Measurements from ENCODE around the gene KCNMA1.

The KCNMA1 gene

DNA sequence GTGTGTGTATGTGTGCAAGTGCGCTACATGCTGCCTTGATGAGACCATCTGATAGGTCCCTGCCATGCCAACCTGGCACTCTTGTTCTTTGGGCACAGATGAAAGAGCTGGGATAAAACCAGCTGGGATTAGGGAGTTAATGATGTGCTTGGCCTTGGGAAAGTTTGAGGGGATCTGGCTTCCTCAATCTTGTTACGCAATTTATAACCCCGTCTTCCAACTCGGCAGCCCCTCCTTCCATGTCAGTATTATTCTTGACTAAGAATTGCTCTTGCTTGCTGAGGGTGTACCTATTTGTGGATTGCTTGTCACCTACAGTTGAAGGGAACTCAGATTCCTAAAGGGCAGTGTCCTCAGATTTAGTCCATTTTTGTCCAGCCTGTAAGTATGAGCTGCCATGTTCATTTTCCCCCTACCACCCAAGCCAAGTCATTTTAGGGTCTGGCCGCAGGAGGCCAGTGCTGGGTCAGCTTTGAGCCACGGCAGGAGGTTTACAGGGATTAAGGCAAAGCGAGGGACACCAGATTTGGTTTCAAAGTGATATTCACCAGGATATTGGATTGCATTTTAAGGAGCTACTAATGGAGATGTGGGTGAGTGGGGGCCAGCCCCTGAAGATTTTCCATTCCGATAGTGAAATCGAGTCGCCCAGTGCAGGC lies 34.1 kb upstream of the KCNMA1 start:
- no peak overlapping the region for H3K4me3 ChIP-seq (ENCODE audit: low read depth, low read length)
- TF ChIP-seq, protein P1, sequence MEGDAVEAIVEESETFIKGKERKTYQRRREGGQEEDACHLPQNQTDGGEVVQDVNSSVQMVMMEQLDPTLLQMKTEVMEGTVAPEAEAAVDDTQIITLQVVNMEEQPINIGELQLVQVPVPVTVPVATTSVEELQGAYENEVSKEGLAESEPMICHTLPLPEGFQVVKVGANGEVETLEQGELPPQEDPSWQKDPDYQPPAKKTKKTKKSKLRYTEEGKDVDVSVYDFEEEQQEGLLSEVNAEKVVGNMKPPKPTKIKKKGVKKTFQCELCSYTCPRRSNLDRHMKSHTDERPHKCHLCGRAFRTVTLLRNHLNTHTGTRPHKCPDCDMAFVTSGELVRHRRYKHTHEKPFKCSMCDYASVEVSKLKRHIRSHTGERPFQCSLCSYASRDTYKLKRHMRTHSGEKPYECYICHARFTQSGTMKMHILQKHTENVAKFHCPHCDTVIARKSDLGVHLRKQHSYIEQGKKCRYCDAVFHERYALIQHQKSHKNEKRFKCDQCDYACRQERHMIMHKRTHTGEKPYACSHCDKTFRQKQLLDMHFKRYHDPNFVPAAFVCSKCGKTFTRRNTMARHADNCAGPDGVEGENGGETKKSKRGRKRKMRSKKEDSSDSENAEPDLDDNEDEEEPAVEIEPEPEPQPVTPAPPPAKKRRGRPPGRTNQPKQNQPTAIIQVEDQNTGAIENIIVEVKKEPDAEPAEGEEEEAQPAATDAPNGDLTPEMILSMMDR (IDR thresholded peaks at IDR 0.05; ENCODE audit: low read depth, low read length): no peak

- H3K4me3 ChIP-seq (ENCODE audit: low read depth, low read length): no peak overlapping the region
- TF ChIP-seq, protein P1 (IDR thresholded peaks at IDR 0.05; ENCODE audit: low read depth, low read length): no peak
These were observed 33.3 kb upstream of the KCNMA1 start for GRCh38 chr10:77670817-77671443.

DNA sequence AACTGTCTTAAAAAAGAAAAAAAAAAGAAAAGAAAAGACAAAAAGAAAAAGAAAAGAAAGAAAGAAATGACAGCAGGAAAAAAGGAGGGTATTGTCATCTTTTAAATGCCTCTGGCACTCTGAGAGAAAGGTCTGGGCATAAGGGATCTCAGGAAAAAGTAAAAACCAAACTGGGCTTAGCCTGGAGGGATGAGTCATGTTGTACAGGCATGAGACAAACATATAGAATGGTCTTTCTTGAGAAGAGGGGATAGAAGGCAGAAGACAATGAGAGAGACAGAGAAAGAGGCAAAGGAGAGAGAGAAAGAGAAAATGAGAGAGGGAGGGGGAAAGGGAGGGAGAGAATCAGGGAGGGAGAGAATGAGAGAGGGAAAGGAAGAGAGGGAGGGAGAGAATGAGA lies 32.3 kb upstream of the KCNMA1 start:
- TF ChIP-seq, protein P1 (IDR thresholded peaks at IDR 0.05; ENCODE audit: low read depth, low read length): no peak
- H3K4me3 ChIP-seq (ENCODE audit: low read depth, low read length): no peak overlapping the region

DNA sequence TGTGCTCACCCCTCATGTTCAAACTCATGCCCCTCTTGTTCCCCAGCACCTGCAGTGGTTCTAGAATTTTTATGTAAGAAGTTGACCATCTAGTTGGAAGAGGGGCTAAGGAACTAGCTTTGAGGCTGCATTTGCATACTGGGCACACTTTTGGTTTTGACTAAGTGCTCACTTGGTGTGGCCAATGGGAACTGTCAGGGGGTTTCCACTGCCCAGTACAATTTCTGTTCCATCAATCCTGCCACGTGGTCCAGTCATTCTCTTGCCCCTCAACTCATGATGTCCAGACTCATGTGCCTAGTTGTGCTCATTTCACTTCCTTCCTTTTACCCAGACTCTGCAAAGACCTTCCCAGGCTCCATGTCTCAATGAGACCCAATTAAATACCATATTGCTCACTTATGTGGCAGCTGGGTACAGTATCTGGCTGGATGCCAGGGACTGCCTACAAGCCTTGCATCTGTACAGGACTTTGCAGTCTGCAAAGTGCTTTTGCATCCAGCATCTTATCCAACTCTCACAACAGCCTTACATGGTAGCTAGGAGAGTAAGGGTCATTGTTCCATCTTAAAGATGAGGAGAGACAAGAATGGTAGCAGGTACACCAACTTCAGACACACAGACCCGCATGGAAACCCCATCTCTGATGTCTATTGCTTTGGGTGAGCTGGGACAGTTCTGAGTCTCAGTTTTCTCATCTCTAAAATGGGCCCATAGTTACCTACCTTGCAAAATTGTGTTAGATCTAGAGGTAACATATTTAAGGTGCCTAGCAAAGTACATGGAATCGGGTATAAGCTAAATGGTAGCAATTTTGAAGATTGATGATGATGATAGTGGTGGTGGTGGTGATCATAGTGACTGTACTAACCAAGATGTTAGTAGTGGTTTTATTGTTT lies 30.1 kb upstream of the KCNMA1 start:
- TF ChIP-seq, protein P1 (IDR thresholded peaks at IDR 0.05; ENCODE audit: low read depth, low read length): no peak
- H3K4me3 ChIP-seq (ENCODE audit: low read depth, low read length): no peak overlapping the region

DNA sequence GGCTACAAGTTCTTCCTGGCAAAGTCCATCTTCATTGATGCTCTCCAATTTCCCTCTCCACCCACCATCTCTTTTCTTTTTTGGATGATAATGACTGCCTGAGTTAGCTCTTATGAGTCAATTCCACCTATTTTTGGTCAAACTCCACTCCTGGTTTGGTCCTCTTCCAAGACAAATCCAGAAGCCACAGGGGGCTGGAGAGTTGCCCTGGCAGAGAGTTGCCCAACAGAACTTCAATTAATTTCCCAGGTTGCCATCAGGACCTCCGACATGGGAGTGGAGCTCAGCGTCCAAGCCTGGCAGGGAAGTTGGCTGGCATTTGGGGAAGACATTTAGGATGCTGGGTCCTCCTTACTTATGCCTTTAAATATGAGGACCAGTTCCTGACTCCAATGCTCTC lies 29.2 kb upstream of the KCNMA1 start:
- no peak overlapping the region for H3K4me3 ChIP-seq (ENCODE audit: low read depth, low read length)
- TF ChIP-seq, protein P1 (IDR thresholded peaks at IDR 0.05; ENCODE audit: low read depth, low read length): no peak

DNA sequence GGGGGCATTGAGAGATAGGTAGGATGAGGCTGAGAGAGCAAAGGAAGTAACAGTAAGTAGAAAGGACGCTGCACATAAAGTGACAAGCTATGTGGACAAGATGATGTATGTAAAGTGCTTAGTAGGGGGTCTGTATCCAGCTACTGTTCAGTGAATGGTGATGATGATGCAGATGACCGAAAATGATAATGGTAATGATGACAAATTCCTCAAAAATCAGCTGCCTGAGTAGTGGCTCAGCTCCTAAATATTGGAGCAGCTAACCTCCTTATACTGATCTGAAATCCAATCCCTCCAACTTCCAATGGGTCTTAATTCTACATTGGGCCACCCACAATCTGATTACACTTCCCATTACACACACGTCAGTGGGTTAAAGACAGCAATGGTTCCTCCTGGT lies 27.1 kb upstream of the KCNMA1 start:
- TF ChIP-seq, protein P1 (IDR thresholded peaks at IDR 0.05; ENCODE audit: low read depth, low read length): no peak

DNA sequence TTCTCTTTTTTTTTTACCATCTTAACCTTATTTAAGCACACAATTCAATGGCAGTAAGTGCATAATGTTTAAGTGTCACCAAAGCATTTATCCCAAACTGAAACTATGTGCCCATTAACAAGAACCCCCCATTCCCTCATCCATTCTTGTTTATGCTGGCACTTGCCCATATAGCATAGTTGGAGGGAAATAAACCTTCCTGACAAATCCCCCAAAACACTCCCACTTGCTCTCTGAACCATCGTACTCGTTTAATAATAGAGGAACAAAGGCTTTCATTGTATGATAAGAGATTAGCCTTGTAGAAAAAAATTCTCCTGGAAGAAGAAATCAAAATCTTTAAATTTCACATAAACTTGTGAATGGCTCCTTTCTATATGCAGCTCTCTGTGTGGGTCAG lies 26.4 kb upstream of the KCNMA1 start:
- H3K4me3 ChIP-seq (ENCODE audit: low read depth, low read length): no peak overlapping the region
- TF ChIP-seq, protein P1 (IDR thresholded peaks at IDR 0.05; ENCODE audit: low read depth, low read length): no peak

More for the DNA sequence above, 27.1 kb upstream of the KCNMA1 start:
- H3K4me3 ChIP-seq (ENCODE audit: low read depth, low read length): no peak overlapping the region
